ENCODE measurements around the gene CCM2L.

CCM2L gene

GRCh38 chr20:31998246-31998645 lies 12.0 kb upstream of the CCM2L start:
- no peak for DNase-seq

DNA sequence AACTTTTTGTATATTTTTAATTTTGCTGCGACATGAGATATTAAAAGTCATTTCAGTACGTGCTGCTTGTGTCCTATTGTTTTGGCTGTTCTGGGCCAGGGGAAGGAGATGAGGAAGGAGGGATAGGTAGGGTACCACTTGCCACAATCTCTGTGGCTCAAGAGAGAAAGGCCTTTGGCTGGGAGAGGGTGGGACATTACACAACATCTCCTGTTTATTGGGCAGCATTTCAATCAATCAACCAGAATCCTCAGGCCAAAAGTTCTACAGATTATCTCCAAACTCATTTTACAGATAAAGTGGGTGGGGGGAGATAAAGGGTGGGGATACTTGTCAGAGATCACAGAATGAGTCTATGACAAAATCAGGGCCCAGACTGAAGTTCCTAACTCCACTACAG lies 6.9 kb upstream of the CCM2L start:
- no peak for DNase-seq

GRCh38 chr20:32004963-32005362 lies 5.3 kb upstream of the CCM2L start:
- DNase-seq = no peak

DNA sequence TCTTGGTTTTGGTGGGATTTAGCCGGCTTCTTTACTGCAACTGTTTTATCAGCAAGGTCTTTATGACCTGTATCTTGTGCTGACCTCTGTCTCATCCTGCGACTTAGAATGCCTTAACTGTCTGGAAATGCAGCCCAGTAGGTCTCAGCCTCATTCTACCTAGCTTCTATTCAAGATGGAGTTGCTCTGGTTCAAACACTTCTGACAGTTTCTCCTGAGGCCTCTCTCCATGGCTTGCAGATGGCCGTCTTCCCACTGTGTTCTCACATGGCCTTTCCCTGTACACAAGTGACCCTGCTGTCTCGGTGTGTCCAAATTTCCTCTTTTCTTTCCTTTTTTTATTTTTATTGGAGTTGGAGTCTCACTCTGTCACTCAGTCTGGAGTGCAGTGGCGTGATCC lies 4.2 kb upstream of the CCM2L start:
- no peak for DNase-seq

- DNase-seq = no peak
Observed at GRCh38 chr20:32006841-32007786, 3.1 kb upstream of the CCM2L start.

DNA sequence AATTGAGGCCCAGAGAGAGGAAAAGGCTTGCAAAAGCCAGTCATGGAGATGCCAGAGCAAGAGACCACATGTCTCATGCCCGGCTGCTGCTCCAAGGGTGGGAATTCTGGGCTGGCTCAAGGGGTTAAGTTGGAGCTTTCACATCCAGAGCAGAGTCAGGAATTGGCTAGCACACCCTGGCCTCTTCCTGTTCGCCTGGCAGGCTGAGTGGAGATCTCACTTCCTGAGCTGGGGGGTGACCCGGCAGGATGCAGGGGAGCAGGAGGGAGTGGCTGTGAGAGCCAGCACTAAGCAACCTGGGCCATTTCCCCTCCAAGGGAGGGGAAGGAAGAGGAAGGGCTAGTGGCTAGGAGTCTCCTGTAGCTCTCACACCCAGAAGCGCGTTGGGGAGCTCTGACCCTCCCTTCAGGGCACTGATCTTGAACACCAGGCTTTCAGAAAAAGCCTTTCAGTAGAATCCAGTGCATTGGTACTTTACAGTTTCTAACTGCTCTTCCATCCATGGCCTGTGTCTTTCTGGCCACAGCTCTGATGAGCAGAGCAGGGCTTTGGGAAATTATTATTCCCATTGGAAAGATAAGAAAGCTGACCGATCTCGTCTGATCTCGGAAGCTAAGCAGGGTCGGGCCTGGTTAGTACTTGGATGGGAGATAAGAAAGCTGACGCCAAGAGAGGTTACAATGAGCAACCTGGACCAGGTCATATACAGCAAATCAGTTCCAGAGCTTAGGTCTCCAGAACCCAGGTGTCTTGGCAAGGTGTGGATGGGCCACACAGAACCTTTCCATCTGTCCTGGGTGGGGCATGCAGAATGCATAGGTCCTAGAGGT lies 2.2 kb upstream of the CCM2L start:
- no peak for DNase-seq

GRCh38 chr20:32009564-32009963 lies 674 bp upstream of the CCM2L start:
- no peak for DNase-seq

DNA sequence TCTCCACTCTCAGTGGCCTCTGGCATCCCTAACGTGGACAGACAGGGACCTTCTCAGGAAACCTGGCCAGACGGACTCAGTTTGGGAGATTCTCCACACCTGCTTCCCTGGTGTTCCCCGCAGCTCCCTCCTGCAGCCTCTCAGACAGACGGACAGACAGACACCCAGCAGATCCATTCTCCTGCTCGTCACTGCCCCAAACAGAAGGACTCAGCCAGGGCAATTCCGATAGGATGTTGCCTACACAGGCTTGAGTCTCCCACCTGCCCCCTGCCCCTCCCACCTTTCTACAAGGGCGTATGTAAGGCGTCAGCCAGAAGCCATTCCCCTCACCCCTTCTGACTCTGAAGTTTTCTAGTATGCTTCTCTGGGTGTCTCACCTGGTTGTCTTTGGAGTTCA lies 428 bp downstream of the CCM2L start:
- DNase-seq = no peak

DNA sequence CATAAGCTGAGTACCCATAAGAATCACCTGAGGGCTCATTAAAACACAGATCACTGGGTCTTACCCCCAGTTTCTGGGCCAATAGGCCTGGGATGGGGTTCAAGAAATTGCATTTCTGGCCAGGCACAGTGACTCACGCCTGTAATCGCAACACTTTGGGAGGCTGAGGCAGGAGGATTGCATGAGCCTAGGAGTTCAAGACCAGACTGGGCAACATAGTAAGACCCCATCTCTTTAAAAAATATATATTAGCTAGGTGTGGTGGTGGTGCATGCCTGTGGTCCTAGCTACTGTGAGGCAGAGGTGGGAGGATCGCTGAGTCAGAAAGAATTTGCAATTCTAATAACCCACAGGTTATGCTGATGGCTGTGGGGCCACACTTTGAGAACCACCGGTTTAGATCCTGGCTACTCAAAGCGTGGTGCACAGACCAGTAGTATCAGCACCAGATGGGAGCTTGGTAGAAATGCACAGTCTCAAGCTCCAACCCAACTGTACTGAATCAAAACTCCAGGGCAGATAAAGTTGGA lies 2.0 kb downstream of the CCM2L start:
- DNase-seq = no peak

- DNase-seq = no peak
Observed at GRCh38 chr20:32013326-32013725, 3.1 kb downstream of the CCM2L start.

GRCh38 chr20:32017711-32018251 lies 7.5 kb downstream of the CCM2L start:
- no peak for DNase-seq

DNA sequence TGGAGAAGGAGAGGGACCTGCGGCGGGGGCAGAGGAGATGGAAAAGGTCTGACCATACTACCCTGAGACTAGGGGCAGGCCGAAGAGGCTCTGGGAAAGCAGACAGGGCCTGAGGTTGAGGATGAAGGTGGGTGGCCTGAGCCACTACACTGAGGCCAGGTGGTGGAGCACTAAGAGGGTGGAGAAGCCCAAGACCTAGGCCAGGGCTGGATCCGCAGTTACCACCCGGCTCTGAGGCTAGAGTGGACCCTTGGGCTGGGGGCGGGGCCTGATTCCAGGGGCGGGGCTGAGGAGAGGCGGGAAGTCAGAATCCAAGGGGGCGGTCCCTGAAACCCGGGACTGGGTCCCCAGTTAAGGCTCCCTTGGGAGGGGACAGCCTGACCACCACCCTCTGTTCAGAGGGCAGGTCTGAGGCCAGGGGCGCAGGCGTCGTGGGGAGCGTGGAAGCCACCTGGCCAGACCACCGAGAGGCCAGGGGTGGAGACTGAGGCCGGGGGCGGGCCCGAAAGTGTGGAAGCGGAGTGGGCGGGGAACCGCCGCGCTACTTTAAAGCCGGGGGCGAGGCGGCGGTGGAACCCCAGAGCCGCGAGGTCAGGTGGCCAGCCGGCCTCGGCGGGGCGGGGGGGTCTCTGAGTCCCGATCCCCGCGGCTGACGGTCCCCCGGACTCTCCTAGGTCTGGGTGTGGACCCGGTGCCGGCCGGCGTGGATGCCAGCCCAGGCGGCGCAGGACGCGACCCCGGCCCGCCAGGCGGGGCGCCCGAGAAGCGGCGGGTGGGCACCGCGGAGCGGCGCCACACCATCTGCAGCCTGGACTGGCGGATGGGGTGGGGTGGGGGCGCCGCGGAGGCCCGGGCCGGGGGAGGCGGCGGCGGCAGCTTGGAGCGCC lies 8.3 kb downstream of the CCM2L start:
- DNase-seq = no peak

GRCh38 chr20:32019156-32019510 lies 8.9 kb downstream of the CCM2L start:
- DNase-seq = no peak

DNA sequence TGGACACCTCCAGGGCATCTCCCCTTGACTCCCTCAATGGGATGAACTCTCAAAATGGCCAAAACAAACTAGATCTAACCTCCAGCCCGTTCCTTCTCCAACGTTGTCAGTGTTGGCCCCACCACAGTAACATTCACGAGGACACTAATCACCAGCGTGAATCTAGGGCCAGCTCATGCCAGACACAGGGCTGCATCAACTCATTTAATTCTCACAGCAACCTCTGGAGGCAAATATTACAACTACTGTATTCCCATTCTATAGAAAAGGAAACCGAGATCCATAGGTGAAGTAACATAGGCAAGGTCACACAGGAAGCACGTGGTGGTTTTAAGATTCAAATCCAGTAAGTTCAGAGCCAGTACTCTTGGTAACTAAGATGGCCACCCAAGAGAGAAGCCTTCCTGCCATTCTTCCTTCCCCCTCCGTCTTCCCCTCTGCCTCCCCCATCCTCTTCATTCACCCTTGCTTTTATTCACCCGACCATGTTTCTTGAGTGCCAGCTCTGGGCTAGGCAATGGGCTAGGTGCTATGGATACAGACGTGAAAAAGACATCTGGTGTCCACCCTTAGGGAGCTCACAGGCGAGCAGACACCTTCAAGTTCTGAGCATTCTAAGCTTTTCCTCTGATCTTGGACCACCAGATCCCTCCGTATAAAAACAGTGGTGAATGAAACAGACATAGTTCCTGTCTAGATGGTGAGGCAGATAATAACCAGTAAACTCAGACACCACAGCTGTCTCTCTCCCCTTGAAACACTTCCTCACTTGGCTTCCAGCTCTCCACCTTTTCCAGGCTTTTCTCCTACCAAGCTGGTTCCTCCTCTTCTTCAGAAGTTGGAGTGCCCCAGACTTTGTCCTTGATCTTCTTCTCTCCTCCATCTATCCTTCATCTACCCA lies 9.6 kb downstream of the CCM2L start:
- DNase-seq = no peak

- no peak for DNase-seq
Observed at GRCh38 chr20:32021091-32021490, 10.9 kb downstream of the CCM2L start.

GRCh38 chr20:32024683-32025295 lies 14.6 kb downstream of the CCM2L start:
- no peak for DNase-seq

- no peak for DNase-seq
Observed at GRCh38 chr20:32027643-32028042, 17.4 kb downstream of the CCM2L start.

- no peak for DNase-seq
Observed at GRCh38 chr20:32028647-32029372, 18.6 kb downstream of the CCM2L start.

DNA sequence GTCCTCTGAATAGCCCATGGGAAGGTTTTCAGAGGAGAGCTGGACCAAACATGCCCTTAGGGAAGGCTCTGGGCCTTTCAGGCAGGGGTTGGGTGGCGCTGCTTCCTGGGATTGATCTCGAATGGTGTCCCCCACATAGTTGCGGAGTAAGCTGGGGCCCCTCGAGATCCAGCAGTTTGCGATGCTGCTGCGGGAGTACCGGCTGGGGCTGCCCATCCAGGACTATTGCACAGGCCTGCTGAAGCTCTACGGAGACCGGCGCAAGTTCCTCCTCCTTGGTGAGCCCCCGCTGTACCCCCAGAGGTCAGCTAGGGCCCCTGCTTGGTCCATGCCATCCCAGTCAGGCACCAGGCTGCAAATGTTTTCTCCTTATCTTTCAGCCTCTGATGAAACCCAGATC lies 19.3 kb downstream of the CCM2L start:
- no peak for DNase-seq

All from kidney glomerular epithelial cell (primary cell).